ENCODE results near the gene MRPS18A. TPM values are rescaled to one million over a fixed set of nuclear protein-coding genes. Genes with fewer than 3 reads are reported as not detected.

Gene MRPS18A
- total and polyA plus RNA-seq, 2 experiments from 2014 or later, result 58.6 to 62.7 TPM

DNA sequence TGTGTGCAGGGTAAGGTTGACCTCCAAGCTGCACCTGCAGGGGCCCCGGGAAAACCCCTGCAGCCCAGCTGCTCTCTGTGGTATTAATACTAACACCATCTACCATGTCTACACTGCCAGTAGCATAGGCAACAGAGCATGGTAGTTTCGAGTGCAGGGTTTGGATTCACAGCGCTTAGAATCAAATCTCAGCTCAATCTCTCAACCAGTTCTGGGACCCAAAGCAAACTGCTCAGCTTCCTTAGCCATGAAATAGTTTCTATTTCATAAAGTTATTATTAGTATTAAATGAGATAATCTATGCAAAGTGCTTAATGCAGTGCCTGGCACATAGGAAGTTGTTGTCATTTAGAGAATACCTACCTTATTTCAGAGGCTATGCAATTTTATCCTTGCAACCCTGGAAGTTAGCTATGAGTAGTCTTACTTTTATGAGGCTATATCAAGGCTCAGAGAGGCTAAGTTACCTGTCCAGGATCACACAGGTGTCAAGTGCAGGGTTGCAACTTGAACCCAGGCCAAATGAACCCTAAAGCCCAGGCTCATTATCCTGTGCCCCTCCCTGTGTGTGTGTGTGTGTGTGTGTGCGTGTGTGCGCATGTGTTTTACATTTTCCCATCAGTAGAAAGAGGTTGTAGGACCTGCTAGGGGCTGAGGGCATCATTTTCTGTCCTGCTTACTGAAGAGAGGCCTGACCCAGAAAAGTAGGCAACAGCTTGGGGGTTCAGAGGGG, 27.6 kb upstream of the MRPS18A start:
- no peaks in the 10 kb centered on the region for H3K9me2 ChIP-seq (ENCODE audit: insufficient read depth)
- Mint-ChIP-seq H3K4me3 (no peak overlapping the region), H3K27me3 (ENCODE audit: insufficient read depth, low read depth, poor library complexity) (peaks cover 19% of the 10 kb centered on the region), H3K4me1 (peaks cover 9% of the 10 kb centered on the region), H3K27ac (no peak overlapping the region), H3K9me3 (no peaks in the 10 kb centered on the region), H3K36me3 (ENCODE audit: low read depth) (no peaks in the 10 kb centered on the region)
- DNase-seq (ENCODE audit: low spot score) (no peak), ATAC-seq (peak; percentile 13; the same call in 2 of the 3 replicates)
- no peaks in the 10 kb centered on the region for H3K27me3 ChIP-seq (ENCODE audit: insufficient read depth)
- H3K4me1 ChIP-seq (ENCODE audit: insufficient read depth), result no peaks in the 10 kb centered on the region
- H3K79me2 ChIP-seq (replicated peaks; ENCODE audit: insufficient read depth), result no peaks in the 10 kb centered on the region
- H3K4me3 ChIP-seq, result no peak overlapping the region
- H3F3A ChIP-seq (replicated peaks; ENCODE audit: low read depth), result no peaks in the 10 kb centered on the region
- no peak overlapping the region for H3K27ac ChIP-seq (ENCODE audit: low read depth)
- no peaks in the 10 kb centered on the region for H3K36me3 ChIP-seq (ENCODE audit: insufficient read depth)
- no peaks in the 10 kb centered on the region for H4K20me1 ChIP-seq (replicated peaks; ENCODE audit: insufficient read depth)
- no peak overlapping the region for H2AFZ ChIP-seq
- TF ChIP-seq ZNF114 (CRISPR knock-in tag; IDR thresholded peaks at IDR 0.05), result no peak
- TF ChIP-seq, protein P1, sequence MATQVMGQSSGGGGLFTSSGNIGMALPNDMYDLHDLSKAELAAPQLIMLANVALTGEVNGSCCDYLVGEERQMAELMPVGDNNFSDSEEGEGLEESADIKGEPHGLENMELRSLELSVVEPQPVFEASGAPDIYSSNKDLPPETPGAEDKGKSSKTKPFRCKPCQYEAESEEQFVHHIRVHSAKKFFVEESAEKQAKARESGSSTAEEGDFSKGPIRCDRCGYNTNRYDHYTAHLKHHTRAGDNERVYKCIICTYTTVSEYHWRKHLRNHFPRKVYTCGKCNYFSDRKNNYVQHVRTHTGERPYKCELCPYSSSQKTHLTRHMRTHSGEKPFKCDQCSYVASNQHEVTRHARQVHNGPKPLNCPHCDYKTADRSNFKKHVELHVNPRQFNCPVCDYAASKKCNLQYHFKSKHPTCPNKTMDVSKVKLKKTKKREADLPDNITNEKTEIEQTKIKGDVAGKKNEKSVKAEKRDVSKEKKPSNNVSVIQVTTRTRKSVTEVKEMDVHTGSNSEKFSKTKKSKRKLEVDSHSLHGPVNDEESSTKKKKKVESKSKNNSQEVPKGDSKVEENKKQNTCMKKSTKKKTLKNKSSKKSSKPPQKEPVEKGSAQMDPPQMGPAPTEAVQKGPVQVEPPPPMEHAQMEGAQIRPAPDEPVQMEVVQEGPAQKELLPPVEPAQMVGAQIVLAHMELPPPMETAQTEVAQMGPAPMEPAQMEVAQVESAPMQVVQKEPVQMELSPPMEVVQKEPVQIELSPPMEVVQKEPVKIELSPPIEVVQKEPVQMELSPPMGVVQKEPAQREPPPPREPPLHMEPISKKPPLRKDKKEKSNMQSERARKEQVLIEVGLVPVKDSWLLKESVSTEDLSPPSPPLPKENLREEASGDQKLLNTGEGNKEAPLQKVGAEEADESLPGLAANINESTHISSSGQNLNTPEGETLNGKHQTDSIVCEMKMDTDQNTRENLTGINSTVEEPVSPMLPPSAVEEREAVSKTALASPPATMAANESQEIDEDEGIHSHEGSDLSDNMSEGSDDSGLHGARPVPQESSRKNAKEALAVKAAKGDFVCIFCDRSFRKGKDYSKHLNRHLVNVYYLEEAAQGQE (IDR thresholded peaks at IDR 0.05; ENCODE audit: unreplicated experiment), result no peak
- TF ChIP-seq STAT1 (IDR thresholded peaks at IDR 0.05; ENCODE audit: unreplicated experiment), result no peak
- no peak for TF ChIP-seq CREB1 (CRISPR knock-in tag; IDR thresholded peaks at IDR 0.05; ENCODE audit: low read depth)
- TF ChIP-seq, protein P2, sequence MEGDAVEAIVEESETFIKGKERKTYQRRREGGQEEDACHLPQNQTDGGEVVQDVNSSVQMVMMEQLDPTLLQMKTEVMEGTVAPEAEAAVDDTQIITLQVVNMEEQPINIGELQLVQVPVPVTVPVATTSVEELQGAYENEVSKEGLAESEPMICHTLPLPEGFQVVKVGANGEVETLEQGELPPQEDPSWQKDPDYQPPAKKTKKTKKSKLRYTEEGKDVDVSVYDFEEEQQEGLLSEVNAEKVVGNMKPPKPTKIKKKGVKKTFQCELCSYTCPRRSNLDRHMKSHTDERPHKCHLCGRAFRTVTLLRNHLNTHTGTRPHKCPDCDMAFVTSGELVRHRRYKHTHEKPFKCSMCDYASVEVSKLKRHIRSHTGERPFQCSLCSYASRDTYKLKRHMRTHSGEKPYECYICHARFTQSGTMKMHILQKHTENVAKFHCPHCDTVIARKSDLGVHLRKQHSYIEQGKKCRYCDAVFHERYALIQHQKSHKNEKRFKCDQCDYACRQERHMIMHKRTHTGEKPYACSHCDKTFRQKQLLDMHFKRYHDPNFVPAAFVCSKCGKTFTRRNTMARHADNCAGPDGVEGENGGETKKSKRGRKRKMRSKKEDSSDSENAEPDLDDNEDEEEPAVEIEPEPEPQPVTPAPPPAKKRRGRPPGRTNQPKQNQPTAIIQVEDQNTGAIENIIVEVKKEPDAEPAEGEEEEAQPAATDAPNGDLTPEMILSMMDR (conservative IDR thresholded peaks at IDR 0.05; ENCODE audit: low read depth in 2 of 2), result no peak
- TF ChIP-seq JUNB (IDR thresholded peaks at IDR 0.05; ENCODE audit: unreplicated experiment), result no peak
- TF ChIP-seq, protein P3, sequence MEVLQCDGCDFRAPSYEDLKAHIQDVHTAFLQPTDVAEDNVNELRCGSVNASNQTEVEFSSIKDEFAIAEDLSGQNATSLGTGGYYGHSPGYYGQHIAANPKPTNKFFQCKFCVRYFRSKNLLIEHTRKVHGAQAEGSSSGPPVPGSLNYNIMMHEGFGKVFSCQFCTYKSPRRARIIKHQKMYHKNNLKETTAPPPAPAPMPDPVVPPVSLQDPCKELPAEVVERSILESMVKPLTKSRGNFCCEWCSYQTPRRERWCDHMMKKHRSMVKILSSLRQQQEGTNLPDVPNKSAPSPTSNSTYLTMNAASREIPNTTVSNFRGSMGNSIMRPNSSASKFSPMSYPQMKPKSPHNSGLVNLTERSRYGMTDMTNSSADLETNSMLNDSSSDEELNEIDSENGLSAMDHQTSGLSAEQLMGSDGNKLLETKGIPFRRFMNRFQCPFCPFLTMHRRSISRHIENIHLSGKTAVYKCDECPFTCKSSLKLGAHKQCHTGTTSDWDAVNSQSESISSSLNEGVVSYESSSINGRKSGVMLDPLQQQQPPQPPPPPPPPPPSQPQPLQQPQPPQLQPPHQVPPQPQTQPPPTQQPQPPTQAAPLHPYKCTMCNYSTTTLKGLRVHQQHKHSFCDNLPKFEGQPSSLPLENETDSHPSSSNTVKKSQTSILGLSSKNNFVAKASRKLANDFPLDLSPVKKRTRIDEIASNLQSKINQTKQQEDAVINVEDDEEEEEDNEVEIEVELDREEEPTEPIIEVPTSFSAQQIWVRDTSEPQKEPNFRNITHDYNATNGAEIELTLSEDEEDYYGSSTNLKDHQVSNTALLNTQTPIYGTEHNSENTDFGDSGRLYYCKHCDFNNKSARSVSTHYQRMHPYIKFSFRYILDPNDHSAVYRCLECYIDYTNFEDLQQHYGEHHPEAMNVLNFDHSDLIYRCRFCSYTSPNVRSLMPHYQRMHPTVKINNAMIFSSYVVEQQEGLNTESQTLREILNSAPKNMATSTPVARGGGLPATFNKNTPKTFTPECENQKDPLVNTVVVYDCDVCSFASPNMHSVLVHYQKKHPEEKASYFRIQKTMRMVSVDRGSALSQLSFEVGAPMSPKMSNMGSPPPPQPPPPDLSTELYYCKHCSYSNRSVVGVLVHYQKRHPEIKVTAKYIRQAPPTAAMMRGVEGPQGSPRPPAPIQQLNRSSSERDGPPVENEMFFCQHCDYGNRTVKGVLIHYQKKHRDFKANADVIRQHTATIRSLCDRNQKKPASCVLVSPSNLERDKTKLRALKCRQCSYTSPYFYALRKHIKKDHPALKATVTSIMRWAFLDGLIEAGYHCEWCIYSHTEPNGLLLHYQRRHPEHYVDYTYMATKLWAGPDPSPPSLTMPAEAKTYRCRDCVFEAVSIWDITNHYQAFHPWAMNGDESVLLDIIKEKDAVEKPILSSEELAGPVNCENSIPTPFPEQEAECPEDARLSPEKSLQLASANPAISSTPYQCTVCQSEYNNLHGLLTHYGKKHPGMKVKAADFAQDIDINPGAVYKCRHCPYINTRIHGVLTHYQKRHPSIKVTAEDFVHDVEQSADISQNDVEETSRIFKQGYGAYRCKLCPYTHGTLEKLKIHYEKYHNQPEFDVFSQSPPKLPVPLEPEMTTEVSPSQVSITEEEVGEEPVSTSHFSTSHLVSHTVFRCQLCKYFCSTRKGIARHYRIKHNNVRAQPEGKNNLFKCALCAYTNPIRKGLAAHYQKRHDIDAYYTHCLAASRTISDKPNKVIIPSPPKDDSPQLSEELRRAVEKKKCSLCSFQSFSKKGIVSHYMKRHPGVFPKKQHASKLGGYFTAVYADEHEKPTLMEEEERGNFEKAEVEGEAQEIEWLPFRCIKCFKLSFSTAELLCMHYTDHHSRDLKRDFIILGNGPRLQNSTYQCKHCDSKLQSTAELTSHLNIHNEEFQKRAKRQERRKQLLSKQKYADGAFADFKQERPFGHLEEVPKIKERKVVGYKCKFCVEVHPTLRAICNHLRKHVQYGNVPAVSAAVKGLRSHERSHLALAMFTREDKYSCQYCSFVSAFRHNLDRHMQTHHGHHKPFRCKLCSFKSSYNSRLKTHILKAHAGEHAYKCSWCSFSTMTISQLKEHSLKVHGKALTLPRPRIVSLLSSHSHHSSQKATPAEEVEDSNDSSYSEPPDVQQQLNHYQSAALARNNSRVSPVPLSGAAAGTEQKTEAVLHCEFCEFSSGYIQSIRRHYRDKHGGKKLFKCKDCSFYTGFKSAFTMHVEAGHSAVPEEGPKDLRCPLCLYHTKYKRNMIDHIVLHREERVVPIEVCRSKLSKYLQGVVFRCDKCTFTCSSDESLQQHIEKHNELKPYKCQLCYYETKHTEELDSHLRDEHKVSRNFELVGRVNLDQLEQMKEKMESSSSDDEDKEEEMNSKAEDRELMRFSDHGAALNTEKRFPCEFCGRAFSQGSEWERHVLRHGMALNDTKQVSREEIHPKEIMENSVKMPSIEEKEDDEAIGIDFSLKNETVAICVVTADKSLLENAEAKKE (CRISPR knock-in tag; IDR thresholded peaks at IDR 0.05), result no peak
- TF ChIP-seq EZH2 (IDR thresholded peaks at IDR 0.05; ENCODE audit: low read depth, unreplicated experiment), result no peak
- TF ChIP-seq POLR2AphosphoS5 (IDR thresholded peaks at IDR 0.05; ENCODE audit: low read depth), result no peak
- TF ChIP-seq ZNF331 (CRISPR knock-in tag; IDR thresholded peaks at IDR 0.05; ENCODE audit: low read depth), result no peak
- no peak for TF ChIP-seq NANOG (IDR thresholded peaks at IDR 0.05; ENCODE audit: borderline replicate concordance)
- TF ChIP-seq EZH2phosphoT487 (IDR thresholded peaks at IDR 0.05; ENCODE audit: unreplicated experiment), result no peak
- TF ChIP-seq, protein P4, sequence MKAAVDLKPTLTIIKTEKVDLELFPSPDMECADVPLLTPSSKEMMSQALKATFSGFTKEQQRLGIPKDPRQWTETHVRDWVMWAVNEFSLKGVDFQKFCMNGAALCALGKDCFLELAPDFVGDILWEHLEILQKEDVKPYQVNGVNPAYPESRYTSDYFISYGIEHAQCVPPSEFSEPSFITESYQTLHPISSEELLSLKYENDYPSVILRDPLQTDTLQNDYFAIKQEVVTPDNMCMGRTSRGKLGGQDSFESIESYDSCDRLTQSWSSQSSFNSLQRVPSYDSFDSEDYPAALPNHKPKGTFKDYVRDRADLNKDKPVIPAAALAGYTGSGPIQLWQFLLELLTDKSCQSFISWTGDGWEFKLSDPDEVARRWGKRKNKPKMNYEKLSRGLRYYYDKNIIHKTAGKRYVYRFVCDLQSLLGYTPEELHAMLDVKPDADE (IDR thresholded peaks at IDR 0.05), result no peak
- no peak overlapping the region for H3K4me2 ChIP-seq

Measured in GM23338 (cell line).